Measurements from ENCODE around the gene TBC1D24.
"Not testable (repeated sequence)": the region's sequence is repeated elsewhere in the genome, so short reads cannot be mapped to it uniquely, and the experiment has no call there.

The TBC1D24 gene

GRCh38 chr16:2436110-2436509 lies 38.8 kb upstream of the TBC1D24 start:
- Histone ChIP-seq H3K36me3 (ENCODE audit: control insufficient read depth, insufficient read depth, low read length) (no peaks in the 10 kb centered on the region), H3K9me3 (ENCODE audit: control insufficient read depth, low read length) (no peaks in the 10 kb centered on the region), H3K4me3 (ENCODE audit: low read length) (no peak overlapping the region), H3K4me1 (ENCODE audit: control insufficient read depth, insufficient read depth, low read length) (no peaks in the 10 kb centered on the region), H3K9ac (ENCODE audit: low read length) (no peak overlapping the region), H3K27me3 (ENCODE audit: control insufficient read depth, insufficient read depth, low read length) (no peaks in the 10 kb centered on the region)

- Histone ChIP-seq H3K4me3 (ENCODE audit: low read length) (no peak overlapping the region), H3K27me3 (ENCODE audit: control insufficient read depth, insufficient read depth, low read length) (no peaks in the 10 kb centered on the region), H3K9me3 (ENCODE audit: control insufficient read depth, low read length) (no peaks in the 10 kb centered on the region), H3K9ac (ENCODE audit: low read length) (no peak overlapping the region), H3K4me1 (ENCODE audit: control insufficient read depth, insufficient read depth, low read length) (no peaks in the 10 kb centered on the region), H3K36me3 (ENCODE audit: control insufficient read depth, insufficient read depth, low read length) (no peaks in the 10 kb centered on the region)
Measured at GRCh38 chr16:2437032-2437790, 37.7 kb upstream of the TBC1D24 start.

GRCh38 chr16:2438121-2438520 lies 36.8 kb upstream of the TBC1D24 start:
- no peaks in the 10 kb centered on the region for H3K9me3 ChIP-seq (ENCODE audit: control insufficient read depth, low read length)
- no peak overlapping the region for H3K9ac ChIP-seq (ENCODE audit: low read length)
- no peak overlapping the region for H3K4me3 ChIP-seq (ENCODE audit: low read length)
- no peaks in the 10 kb centered on the region for H3K27me3 ChIP-seq (ENCODE audit: control insufficient read depth, insufficient read depth, low read length)
- no peaks in the 10 kb centered on the region for H3K36me3 ChIP-seq (ENCODE audit: control insufficient read depth, insufficient read depth, low read length)
- H3K4me1 ChIP-seq (ENCODE audit: control insufficient read depth, insufficient read depth, low read length), result no peaks in the 10 kb centered on the region

DNA sequence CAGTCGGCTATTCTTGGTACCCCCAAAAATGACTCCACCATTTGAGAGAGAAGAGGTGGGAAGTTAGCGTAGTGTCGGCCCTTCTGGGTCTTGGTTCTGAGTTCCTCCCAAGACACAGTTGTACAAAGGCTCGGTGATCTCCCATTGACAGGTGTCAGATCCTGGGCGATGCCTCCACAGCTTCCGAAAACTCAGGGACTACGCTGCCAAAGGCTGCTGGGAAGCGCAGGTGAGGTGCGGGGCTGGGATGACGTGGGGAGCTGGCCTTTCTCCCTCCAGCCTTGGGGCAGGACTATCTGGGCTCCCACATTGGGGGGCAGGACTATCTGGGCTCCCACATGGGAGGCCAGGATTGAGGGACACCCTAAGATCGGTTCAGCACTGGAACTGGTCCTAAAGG lies 35.3 kb upstream of the TBC1D24 start:
- H3K9me3 ChIP-seq (ENCODE audit: control insufficient read depth, low read length), result no peaks in the 10 kb centered on the region
- no peak overlapping the region for H3K4me3 ChIP-seq (ENCODE audit: low read length)
- H3K36me3 ChIP-seq (ENCODE audit: control insufficient read depth, insufficient read depth, low read length), result no peaks in the 10 kb centered on the region
- no peaks in the 10 kb centered on the region for H3K27me3 ChIP-seq (ENCODE audit: control insufficient read depth, insufficient read depth, low read length)
- no peaks in the 10 kb centered on the region for H3K4me1 ChIP-seq (ENCODE audit: control insufficient read depth, insufficient read depth, low read length)
- no peak overlapping the region for H3K9ac ChIP-seq (ENCODE audit: low read length)

GRCh38 chr16:2441143-2441804 lies 33.7 kb upstream of the TBC1D24 start:
- H3K27me3 ChIP-seq (ENCODE audit: control insufficient read depth, insufficient read depth, low read length); H3K36me3 ChIP-seq (ENCODE audit: control insufficient read depth, insufficient read depth, low read length); H3K9ac ChIP-seq (ENCODE audit: low read length); H3K9me3 ChIP-seq (ENCODE audit: control insufficient read depth, low read length); H3K4me3 ChIP-seq (ENCODE audit: low read length); H3K4me1 ChIP-seq (ENCODE audit: control insufficient read depth, insufficient read depth, low read length): not testable (repeated sequence)

DNA sequence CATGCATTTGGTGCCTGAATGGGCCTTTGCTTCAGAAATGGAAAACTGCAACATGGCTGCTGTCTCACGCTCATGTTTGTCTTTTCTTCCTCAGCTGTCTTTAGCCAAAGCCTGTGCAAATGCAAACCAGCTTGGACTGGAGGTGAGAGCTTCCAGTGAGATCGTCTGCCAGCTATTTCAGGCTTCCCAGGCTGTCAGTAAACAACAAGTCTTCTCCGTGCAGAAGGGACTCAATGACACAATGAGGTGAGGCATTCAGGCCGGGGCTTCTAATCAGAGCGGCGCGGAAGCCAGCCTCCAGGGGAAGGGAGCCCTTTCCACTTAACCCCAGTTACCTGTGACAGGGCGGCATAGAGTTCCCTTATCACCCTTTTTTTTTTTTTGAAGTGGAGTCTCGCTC lies 31.4 kb upstream of the TBC1D24 start:
- no peaks in the 10 kb centered on the region for H3K4me1 ChIP-seq (ENCODE audit: control insufficient read depth, insufficient read depth, low read length)
- H3K36me3 ChIP-seq (ENCODE audit: control insufficient read depth, insufficient read depth, low read length), result no peaks in the 10 kb centered on the region
- no peaks in the 10 kb centered on the region for H3K9me3 ChIP-seq (ENCODE audit: control insufficient read depth, low read length)
- H3K9ac ChIP-seq (ENCODE audit: low read length), result no peak overlapping the region
- H3K27me3 ChIP-seq (ENCODE audit: control insufficient read depth, insufficient read depth, low read length), result no peaks in the 10 kb centered on the region
- H3K4me3 ChIP-seq (ENCODE audit: low read length), result no peak overlapping the region

DNA sequence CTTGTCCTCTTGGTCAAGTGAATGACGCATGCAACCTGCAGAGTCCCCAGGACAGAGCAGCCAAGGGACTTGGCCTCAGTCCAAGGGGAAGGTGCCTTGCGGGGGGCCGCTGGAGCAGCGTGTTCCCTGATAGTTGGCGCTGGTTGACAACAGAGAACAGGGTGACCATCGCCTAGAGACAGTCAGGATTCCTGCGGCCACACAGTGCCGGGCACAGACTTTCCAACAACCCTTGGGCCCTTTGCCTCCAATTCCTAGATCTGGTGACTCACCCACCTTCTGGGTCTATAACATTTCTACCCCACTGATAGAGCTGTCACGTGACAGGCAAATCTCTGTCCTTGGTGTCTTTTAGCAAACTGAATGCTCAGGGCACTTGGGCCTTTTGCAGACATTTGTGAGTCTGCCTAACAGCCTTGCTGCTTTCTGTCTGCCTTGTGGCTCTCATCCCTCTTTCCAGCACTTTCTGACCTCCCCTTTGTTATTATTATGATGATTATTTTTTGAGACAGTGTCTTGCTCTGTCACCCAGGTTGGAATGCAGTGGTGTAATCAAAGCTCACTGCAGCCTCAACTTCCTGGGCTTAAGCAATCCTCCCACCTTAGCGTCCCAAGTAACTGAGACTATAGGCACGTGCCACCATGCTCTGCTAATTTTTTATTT lies 26.9 kb upstream of the TBC1D24 start:
- Histone ChIP-seq H3K9ac (ENCODE audit: low read length) (no peak overlapping the region), H3K36me3 (ENCODE audit: control insufficient read depth, insufficient read depth, low read length) (no peaks in the 10 kb centered on the region), H3K27me3 (ENCODE audit: control insufficient read depth, insufficient read depth, low read length) (no peaks in the 10 kb centered on the region), H3K4me1 (ENCODE audit: control insufficient read depth, insufficient read depth, low read length) (no peaks in the 10 kb centered on the region), H3K4me3 (ENCODE audit: low read length) (no peak overlapping the region), H3K9me3 (ENCODE audit: control insufficient read depth, low read length) (no peaks in the 10 kb centered on the region)

DNA sequence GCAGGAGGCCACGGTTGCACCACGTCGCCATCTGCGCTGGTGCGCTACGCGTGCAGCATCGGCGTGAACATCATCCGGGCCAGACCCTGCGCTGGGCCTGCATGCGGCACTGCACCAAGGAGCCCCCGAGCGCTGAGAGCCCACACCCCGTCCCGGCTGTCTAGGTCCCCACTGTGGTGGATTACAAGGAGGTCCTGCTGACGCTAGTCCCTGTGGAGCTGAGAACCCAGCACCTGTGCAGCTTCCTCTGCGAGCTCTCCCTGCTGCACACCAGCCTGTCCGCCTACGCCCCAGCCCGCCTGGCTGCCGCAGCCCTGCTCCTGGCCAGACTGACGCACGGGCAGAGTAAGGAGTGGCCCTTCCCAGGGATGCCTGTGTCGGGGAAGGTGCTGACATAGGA lies 25.8 kb upstream of the TBC1D24 start:
- no peak overlapping the region for H3K9ac ChIP-seq (ENCODE audit: low read length)
- no peaks in the 10 kb centered on the region for H3K4me1 ChIP-seq (ENCODE audit: control insufficient read depth, insufficient read depth, low read length)
- H3K4me3 ChIP-seq (ENCODE audit: low read length), result no peak overlapping the region
- H3K36me3 ChIP-seq (ENCODE audit: control insufficient read depth, insufficient read depth, low read length), result no peaks in the 10 kb centered on the region
- no peaks in the 10 kb centered on the region for H3K9me3 ChIP-seq (ENCODE audit: control insufficient read depth, low read length)
- no peaks in the 10 kb centered on the region for H3K27me3 ChIP-seq (ENCODE audit: control insufficient read depth, insufficient read depth, low read length)

- H3K9me3 ChIP-seq (ENCODE audit: control insufficient read depth, low read length), result no peaks in the 10 kb centered on the region
- no peaks in the 10 kb centered on the region for H3K4me1 ChIP-seq (ENCODE audit: control insufficient read depth, insufficient read depth, low read length)
- H3K36me3 ChIP-seq (ENCODE audit: control insufficient read depth, insufficient read depth, low read length), result no peaks in the 10 kb centered on the region
- no peak overlapping the region for H3K9ac ChIP-seq (ENCODE audit: low read length)
- H3K4me3 ChIP-seq (ENCODE audit: low read length), result no peak overlapping the region
- no peaks in the 10 kb centered on the region for H3K27me3 ChIP-seq (ENCODE audit: control insufficient read depth, insufficient read depth, low read length)
Measured at GRCh38 chr16:2450535-2450934, 24.4 kb upstream of the TBC1D24 start.

DNA sequence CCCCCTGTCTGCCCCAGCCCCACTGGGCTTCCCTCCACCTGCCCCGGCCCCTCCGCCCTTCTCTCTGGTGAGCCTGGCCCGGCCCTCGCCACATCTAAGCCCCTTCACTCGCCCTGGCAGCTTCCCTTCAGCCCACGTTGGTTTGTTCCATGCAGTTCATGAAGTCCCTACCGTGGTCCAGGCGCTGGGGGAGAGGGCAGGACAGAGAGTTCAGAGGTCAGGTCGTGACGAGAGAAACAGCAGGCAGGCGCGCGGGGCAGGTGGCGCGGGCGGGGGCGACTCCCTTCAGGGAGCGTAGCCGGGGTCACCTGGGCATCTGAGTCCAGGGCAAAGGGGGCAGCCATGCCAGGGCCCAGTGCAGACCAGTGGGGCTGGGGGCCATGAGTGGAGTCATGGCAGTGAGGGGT lies 23.9 kb upstream of the TBC1D24 start:
- no peak overlapping the region for H3K9ac ChIP-seq (ENCODE audit: low read length)
- H3K4me1 ChIP-seq (ENCODE audit: control insufficient read depth, insufficient read depth, low read length), result no peaks in the 10 kb centered on the region
- H3K9me3 ChIP-seq (ENCODE audit: control insufficient read depth, low read length), result no peaks in the 10 kb centered on the region
- no peak overlapping the region for H3K4me3 ChIP-seq (ENCODE audit: low read length)
- no peaks in the 10 kb centered on the region for H3K27me3 ChIP-seq (ENCODE audit: control insufficient read depth, insufficient read depth, low read length)
- no peaks in the 10 kb centered on the region for H3K36me3 ChIP-seq (ENCODE audit: control insufficient read depth, insufficient read depth, low read length)

DNA sequence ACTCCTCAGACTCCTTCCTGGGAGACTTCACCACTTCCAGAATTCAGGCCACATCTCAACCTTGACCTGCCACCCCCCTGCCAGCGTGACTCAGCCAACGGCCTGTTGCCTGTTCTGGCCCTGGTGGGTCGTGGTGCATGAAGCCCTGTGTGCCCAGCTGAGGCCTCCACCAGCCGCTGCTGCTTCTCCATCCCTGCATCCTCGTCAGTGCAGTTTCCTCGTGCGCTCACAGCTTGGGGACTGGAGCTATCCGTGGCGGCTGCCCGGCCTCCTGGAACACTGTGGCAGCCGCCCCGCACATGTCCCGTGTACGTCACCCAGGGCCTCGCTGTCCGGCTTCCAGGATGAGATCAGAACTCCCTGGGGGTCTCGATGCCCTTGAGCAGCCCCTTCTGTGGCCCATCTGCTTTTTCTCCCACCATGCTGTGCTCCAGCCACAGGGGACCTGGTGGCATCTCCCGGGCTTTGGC lies 23.0 kb upstream of the TBC1D24 start:
- Histone ChIP-seq H3K9me3 (ENCODE audit: control insufficient read depth, low read length) (no peaks in the 10 kb centered on the region), H3K27me3 (ENCODE audit: control insufficient read depth, insufficient read depth, low read length) (no peaks in the 10 kb centered on the region), H3K4me1 (ENCODE audit: control insufficient read depth, insufficient read depth, low read length) (no peaks in the 10 kb centered on the region), H3K4me3 (ENCODE audit: low read length) (no peak overlapping the region), H3K9ac (ENCODE audit: low read length) (no peak overlapping the region), H3K36me3 (ENCODE audit: control insufficient read depth, insufficient read depth, low read length) (no peaks in the 10 kb centered on the region)

DNA sequence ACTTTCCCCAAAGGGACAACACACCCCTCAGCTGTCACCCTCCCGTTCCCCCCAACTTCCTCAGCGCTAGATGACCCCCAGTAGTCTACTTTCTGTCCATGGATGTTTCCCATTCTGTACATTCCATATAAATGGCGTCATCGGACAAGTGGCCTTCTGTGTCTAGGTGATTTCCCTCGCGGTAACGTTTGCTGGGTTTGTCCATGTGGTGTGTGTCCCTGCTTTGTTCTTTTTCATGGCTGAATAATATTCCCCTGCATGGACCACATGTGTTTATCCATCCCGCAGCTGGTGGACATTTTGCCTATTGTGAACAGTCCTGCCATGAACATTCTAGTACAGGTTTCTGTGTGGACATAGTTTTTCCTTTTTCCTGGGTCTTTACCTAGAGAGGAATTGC lies 22.3 kb upstream of the TBC1D24 start:
- Histone ChIP-seq H3K4me1 (ENCODE audit: control insufficient read depth, insufficient read depth, low read length) (no peaks in the 10 kb centered on the region), H3K36me3 (ENCODE audit: control insufficient read depth, insufficient read depth, low read length) (no peaks in the 10 kb centered on the region), H3K27me3 (ENCODE audit: control insufficient read depth, insufficient read depth, low read length) (no peaks in the 10 kb centered on the region), H3K4me3 (ENCODE audit: low read length) (no peak overlapping the region), H3K9ac (ENCODE audit: low read length) (no peak overlapping the region), H3K9me3 (ENCODE audit: control insufficient read depth, low read length) (no peaks in the 10 kb centered on the region)

All from mucosa of stomach (tissue), 1 donor.